OCI-LY3 (cell line): ENCODE measurements around the gene ALPP.
"Not testable (repeated sequence)": the region's sequence is repeated elsewhere in the genome, so short reads cannot be mapped to it uniquely, and the experiment has no call there.

Experiments
- H2AFZ ChIP-seq: fragments of 200-600, 300-600 bp; shearing (Covaris generic); 2 replicates; pipeline ENCODE4 v1.6.0; 2014; ENCODE audit warnings: antibody characterized with exemption, low read depth, low read length
- H3K27ac ChIP-seq: fragments of 200-600, 300-600 bp; sonication (generic); 2 replicates; pipeline ENCODE4 v1.5.1; 2014; ENCODE audit warnings: mild to moderate bottlenecking, low read length, moderate library complexity, mixed read lengths
- H3K27me3 ChIP-seq: fragments of 200-600, 300-600 bp; sonication (generic); 2 replicates; pipeline ENCODE4 v1.6.1; 2014; ENCODE audit warnings: low read depth, low read length, mixed read lengths
- H3K36me3 ChIP-seq: fragments of 200-600, 300-600 bp; sonication (generic); replicated peaks from 2 replicates; pipeline ENCODE3; 2014; ENCODE audit warnings: low read depth, low read length, mixed read lengths
- H3K4me1 ChIP-seq: fragments of 300-600, 200-600 bp; sonication (generic); 2 replicates; pipeline ENCODE4 v1.6.1; 2014; ENCODE audit warnings: low read length, mixed read lengths
- H3K4me2 ChIP-seq: fragments of 200-600, 300-600 bp; sonication (generic); 2 replicates; pipeline ENCODE4 v1.6.1; 2014; ENCODE audit warnings: low read length, mixed read lengths
- H3K4me3 ChIP-seq: fragments of 300-600, 200-600 bp; sonication (generic); 2 replicates; pipeline ENCODE4 v1.5.1; 2014; ENCODE audit warnings: antibody characterized with exemption, mild to moderate bottlenecking, low read length, moderate library complexity
- H3K79me2 ChIP-seq: fragments of 300-600, 200-600 bp; shearing (Covaris generic); 2 replicates; pipeline ENCODE4 v1.6.1; 2014; ENCODE audit warnings: mild to moderate bottlenecking, low read length, mixed read lengths
- H3K9ac ChIP-seq: fragments of 300-600, 200-600 bp; shearing (Covaris generic); 2 replicates; pipeline ENCODE4 v1.6.0; 2014; ENCODE audit warnings: mild to moderate bottlenecking, low read length, moderate library complexity
- H3K9me3 ChIP-seq: fragments of 200-600, 300-600 bp; shearing (Covaris generic); 2 replicates; pipeline ENCODE4 v1.6.1; 2014; ENCODE audit warnings: low read length, mixed read lengths; ENCODE audit not compliant: insufficient read depth
- H4K20me1 ChIP-seq: fragments of 200-600, 300-600 bp; sonication (generic); 2 replicates; pipeline ENCODE4 v1.6.1; 2016; ENCODE audit warnings: low read length, mixed read lengths; ENCODE audit not compliant: insufficient read depth
- CTCF ChIP-seq: fragments of 200-600, 300-600 bp; sonication (generic); IDR thresholded peaks from 2 replicates; pipeline ENCODE4 v1.5.1; 2014; ENCODE audit warnings: antibody characterized with exemption, low read length, low read depth
- EZH2phosphoT487 ChIP-seq: fragments of 200-600 bp; shearing (Covaris generic); IDR thresholded peaks from 2 replicates; pipeline ENCODE4 v1.6.1; 2018; ENCODE audit warnings: antibody characterized with exemption, mixed run types, low read depth

ALPP gene

DNA sequence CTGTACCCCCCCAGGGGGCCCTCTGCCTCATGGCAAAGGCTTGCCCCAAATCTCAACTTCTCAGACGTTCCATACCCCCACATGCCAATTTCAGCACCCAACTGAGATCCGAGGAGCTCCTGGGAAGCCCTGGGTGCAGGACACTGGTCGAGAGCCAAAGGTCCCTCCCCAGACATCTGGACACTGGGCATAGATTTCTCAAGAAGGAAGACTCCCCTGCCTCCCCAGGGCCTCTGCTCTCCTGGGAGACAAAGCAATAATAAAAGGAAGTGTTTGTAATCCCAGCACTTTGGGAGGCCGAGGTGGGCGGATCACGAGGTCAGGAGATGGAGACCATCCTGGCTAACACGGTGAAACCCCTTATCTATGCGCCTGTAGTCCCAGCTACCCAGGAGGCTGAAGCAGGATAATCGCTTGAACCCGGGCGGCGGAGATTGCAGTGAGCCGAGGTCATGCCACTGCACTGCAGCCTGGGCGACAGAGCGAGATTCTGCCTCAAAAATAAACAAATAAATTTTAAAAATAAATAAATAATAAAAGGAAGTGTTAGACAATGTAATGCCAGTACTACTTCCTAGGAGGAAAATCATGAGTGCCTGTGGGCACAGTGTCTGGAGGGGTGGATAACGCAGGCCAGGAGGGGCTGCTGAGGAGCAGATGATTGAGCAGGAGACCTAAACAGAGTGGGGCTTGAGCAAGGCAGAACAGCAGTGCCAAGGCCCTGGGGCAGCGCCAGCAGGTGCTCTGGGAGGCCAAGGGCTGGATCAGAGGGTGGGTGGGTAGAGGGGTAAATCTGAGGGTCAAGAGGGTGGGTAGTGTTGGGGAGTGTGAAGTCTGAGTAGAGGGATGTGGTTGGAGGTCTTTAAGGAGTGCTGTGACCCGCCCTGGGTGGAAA lies 4.0 kb downstream of the ALPP start:
- Histone ChIP-seq H3K4me2 (no peak overlapping the region), H3K27ac (no peak overlapping the region), H3K4me1 (no peaks in the 10 kb centered on the region), H2AFZ (no peak overlapping the region), H3K36me3 (no peaks in the 10 kb centered on the region), H3K27me3 (no peaks in the 10 kb centered on the region; the same call in 1 of the 2 replicates), H3K79me2 (no peaks in the 10 kb centered on the region), H3K4me3 (no peak overlapping the region), H3K9me3 (no peaks in the 10 kb centered on the region), H4K20me1 (no peaks in the 10 kb centered on the region), H3K9ac (no peak overlapping the region)
- no peak for TF ChIP-seq EZH2phosphoT487
- TF ChIP-seq CTCF, result no peak

- TF ChIP-seq EZH2phosphoT487 (no peak), CTCF (no peak)
- no peaks in the 10 kb centered on the region for H3K79me2 ChIP-seq
- no peak overlapping the region for H2AFZ ChIP-seq
- H3K9ac ChIP-seq, result no peak overlapping the region
- no peaks in the 10 kb centered on the region for H3K9me3 ChIP-seq
- no peak overlapping the region for H3K4me2 ChIP-seq
- H3K4me3 ChIP-seq, result no peak overlapping the region
- no peaks in the 10 kb centered on the region for H3K4me1 ChIP-seq
- no peaks in the 10 kb centered on the region for H3K36me3 ChIP-seq
- no peaks in the 10 kb centered on the region; the same call in 1 of the 2 replicates for H3K27me3 ChIP-seq
- no peak overlapping the region for H3K27ac ChIP-seq
- no peaks in the 10 kb centered on the region for H4K20me1 ChIP-seq
Measured at GRCh38 chr2:232384466-232384865, 5.9 kb downstream of the ALPP start.

GRCh38 chr2:232385058-232385457 lies 6.5 kb downstream of the ALPP start:
- not testable (repeated sequence) for H3K79me2 ChIP-seq, H4K20me1 ChIP-seq, H3K4me1 ChIP-seq, H3K27me3 ChIP-seq, H3K4me2 ChIP-seq, H3K27ac ChIP-seq, H2AFZ ChIP-seq, H3K4me3 ChIP-seq, H3K9ac ChIP-seq, H3K36me3 ChIP-seq, H3K9me3 ChIP-seq

- no peaks in the 10 kb centered on the region for H3K4me1 ChIP-seq
- H3K4me2 ChIP-seq, result no peak overlapping the region
- no peaks in the 10 kb centered on the region for H3K36me3 ChIP-seq
- no peaks in the 10 kb centered on the region; the same call in 1 of the 2 replicates for H3K27me3 ChIP-seq
- H3K79me2 ChIP-seq, result no peaks in the 10 kb centered on the region
- H4K20me1 ChIP-seq, result no peaks in the 10 kb centered on the region
- no peak for TF ChIP-seq CTCF
- no peak for TF ChIP-seq EZH2phosphoT487
- H3K9me3 ChIP-seq, result no peaks in the 10 kb centered on the region
- no peak overlapping the region for H3K27ac ChIP-seq
- no peak overlapping the region for H3K4me3 ChIP-seq
- H2AFZ ChIP-seq, result no peak overlapping the region
- H3K9ac ChIP-seq, result no peak overlapping the region
Measured at GRCh38 chr2:232385660-232386489, 7.3 kb downstream of the ALPP start.
